ENCODE results near the gene FAM236B.

DNA sequence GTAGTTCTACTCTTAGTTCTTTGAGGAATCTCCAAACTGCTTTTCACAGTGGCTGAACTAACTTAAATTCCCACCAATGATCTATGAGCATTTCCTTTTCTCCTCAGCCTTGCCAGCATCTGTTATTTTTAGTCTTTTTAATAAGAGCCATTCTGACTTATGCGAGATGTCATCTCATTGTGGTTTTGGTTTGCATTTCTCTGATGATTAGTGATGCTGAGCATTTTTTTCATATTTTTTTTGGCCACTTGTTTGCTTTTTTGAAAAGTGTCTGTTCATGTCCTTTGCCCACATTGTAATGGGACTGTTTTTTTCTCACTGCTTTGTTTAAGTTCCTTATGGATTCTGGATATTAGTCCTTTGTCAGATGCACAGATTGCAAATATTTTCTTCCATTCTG lies 46.9 kb downstream of the FAM236B start:
- TF ChIP-seq, protein P1, sequence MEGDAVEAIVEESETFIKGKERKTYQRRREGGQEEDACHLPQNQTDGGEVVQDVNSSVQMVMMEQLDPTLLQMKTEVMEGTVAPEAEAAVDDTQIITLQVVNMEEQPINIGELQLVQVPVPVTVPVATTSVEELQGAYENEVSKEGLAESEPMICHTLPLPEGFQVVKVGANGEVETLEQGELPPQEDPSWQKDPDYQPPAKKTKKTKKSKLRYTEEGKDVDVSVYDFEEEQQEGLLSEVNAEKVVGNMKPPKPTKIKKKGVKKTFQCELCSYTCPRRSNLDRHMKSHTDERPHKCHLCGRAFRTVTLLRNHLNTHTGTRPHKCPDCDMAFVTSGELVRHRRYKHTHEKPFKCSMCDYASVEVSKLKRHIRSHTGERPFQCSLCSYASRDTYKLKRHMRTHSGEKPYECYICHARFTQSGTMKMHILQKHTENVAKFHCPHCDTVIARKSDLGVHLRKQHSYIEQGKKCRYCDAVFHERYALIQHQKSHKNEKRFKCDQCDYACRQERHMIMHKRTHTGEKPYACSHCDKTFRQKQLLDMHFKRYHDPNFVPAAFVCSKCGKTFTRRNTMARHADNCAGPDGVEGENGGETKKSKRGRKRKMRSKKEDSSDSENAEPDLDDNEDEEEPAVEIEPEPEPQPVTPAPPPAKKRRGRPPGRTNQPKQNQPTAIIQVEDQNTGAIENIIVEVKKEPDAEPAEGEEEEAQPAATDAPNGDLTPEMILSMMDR (IDR thresholded peaks at IDR 0.05; ENCODE audit: low read depth, low read length, poor library complexity, severe bottlenecking) = no peak
- no peak for TF ChIP-seq EZH2phosphoT487 (IDR thresholded peaks at IDR 0.05; ENCODE audit: borderline replicate concordance, low read length)
